GM21515 (cell line): ENCODE data around the gene NKTR.

Experiments
- ATAC-seq: cut with Tn5 transposase; IDR thresholded peaks from one replicate; pipeline ENCODE4 v1.9.1; 2021; ENCODE audit not compliant: unreplicated experiment

Gene NKTR

GRCh38 chr3:42660131-42660715, 59.7 kb downstream of the NKTR start:
- ATAC-seq: no peak

GRCh38 chr3:42660898-42661297, 60.4 kb downstream of the NKTR start:
- no peak for ATAC-seq

- ATAC-seq: no peak
Measured at GRCh38 chr3:42661593-42662022, 61.1 kb downstream of the NKTR start.

- no peak for ATAC-seq
Measured at GRCh38 chr3:42662037-42662812, 61.7 kb downstream of the NKTR start.

GRCh38 chr3:42662813-42663535, 62.5 kb downstream of the NKTR start:
- no peak for ATAC-seq

- no peak for ATAC-seq
Measured at GRCh38 chr3:42663581-42664437, 63.3 kb downstream of the NKTR start.

GRCh38 chr3:42664438-42664803, 63.9 kb downstream of the NKTR start:
- no peak for ATAC-seq

GRCh38 chr3:42665050-42665878, 64.8 kb downstream of the NKTR start:
- ATAC-seq: no peak

- no peak for ATAC-seq
Measured at GRCh38 chr3:42666022-42666421, 65.5 kb downstream of the NKTR start.

GRCh38 chr3:42666577-42666998, 66.1 kb downstream of the NKTR start:
- no peak for ATAC-seq

GRCh38 chr3:42667096-42667522, 66.6 kb downstream of the NKTR start:
- ATAC-seq: no peak

- no peak for ATAC-seq
Measured at GRCh38 chr3:42667523-42668412, 67.3 kb downstream of the NKTR start.

GRCh38 chr3:42668413-42668760, 67.9 kb downstream of the NKTR start:
- ATAC-seq: no peak

- no peak for ATAC-seq
Measured at GRCh38 chr3:42668793-42669217, 68.3 kb downstream of the NKTR start.

GRCh38 chr3:42670051-42670576, 69.6 kb downstream of the NKTR start:
- no peak for ATAC-seq

GRCh38 chr3:42670670-42671069, 70.2 kb downstream of the NKTR start:
- no peak for ATAC-seq

- no peak for ATAC-seq
Measured at GRCh38 chr3:42672515-42672914, 72.0 kb downstream of the NKTR start.

- ATAC-seq: no peak
Measured at GRCh38 chr3:42673082-42673481, 72.6 kb downstream of the NKTR start.

GRCh38 chr3:42674146-42674545, 73.7 kb downstream of the NKTR start:
- ATAC-seq: no peak
